C4-2B (cell line): ENCODE results near the gene BCKDK.

Source experiments
- H3K27ac ChIP-seq: fragments of 450-650 bp; 2 replicates; pipeline ENCODE4 v1.5.1; 2017
- ZFX ChIP-seq: fragments of 450-650 bp; IDR thresholded peaks from 2 replicates; pipeline ENCODE4 v1.6.1; 2017
- TF ChIP-seq, protein P1 (sequence below): fragments of 450-650 bp; conservative IDR thresholded peaks from 2 replicates; pipeline ENCODE4 v1.5.1; 2017; ENCODE audit warnings: mild to moderate bottlenecking

BCKDK gene

DNA sequence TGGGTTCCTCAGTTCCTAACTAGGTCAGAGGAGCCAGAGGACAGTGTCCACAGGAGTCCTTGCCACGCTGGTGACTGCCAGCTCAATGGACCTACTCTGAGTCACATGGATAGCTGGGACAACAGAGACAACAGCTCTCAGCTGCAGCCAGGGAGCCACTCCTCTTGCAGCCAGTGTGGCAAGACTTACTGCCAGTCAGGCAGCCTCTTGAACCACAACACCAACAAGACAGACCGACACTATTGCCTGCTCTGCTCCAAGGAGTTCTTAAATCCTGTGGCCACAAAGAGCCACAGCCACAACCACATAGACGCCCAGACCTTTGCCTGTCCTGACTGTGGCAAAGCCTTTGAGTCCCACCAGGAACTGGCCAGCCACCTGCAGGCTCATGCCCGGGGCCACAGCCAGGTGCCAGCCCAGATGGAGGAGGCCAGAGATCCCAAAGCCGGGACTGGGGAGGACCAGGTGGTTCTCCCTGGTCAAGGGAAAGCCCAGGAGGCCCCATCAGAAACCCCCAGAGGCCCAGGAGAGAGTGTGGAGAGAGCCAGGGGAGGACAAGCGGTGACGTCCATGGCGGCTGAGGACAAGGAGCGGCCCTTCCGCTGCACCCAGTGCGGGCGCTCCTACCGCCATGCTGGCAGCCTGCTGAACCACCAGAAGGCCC lies 27.3 kb upstream of the BCKDK start:
- no peak overlapping the region for H3K27ac ChIP-seq
- TF ChIP-seq, protein P1, sequence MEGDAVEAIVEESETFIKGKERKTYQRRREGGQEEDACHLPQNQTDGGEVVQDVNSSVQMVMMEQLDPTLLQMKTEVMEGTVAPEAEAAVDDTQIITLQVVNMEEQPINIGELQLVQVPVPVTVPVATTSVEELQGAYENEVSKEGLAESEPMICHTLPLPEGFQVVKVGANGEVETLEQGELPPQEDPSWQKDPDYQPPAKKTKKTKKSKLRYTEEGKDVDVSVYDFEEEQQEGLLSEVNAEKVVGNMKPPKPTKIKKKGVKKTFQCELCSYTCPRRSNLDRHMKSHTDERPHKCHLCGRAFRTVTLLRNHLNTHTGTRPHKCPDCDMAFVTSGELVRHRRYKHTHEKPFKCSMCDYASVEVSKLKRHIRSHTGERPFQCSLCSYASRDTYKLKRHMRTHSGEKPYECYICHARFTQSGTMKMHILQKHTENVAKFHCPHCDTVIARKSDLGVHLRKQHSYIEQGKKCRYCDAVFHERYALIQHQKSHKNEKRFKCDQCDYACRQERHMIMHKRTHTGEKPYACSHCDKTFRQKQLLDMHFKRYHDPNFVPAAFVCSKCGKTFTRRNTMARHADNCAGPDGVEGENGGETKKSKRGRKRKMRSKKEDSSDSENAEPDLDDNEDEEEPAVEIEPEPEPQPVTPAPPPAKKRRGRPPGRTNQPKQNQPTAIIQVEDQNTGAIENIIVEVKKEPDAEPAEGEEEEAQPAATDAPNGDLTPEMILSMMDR = no peak
- no peak for TF ChIP-seq ZFX

DNA sequence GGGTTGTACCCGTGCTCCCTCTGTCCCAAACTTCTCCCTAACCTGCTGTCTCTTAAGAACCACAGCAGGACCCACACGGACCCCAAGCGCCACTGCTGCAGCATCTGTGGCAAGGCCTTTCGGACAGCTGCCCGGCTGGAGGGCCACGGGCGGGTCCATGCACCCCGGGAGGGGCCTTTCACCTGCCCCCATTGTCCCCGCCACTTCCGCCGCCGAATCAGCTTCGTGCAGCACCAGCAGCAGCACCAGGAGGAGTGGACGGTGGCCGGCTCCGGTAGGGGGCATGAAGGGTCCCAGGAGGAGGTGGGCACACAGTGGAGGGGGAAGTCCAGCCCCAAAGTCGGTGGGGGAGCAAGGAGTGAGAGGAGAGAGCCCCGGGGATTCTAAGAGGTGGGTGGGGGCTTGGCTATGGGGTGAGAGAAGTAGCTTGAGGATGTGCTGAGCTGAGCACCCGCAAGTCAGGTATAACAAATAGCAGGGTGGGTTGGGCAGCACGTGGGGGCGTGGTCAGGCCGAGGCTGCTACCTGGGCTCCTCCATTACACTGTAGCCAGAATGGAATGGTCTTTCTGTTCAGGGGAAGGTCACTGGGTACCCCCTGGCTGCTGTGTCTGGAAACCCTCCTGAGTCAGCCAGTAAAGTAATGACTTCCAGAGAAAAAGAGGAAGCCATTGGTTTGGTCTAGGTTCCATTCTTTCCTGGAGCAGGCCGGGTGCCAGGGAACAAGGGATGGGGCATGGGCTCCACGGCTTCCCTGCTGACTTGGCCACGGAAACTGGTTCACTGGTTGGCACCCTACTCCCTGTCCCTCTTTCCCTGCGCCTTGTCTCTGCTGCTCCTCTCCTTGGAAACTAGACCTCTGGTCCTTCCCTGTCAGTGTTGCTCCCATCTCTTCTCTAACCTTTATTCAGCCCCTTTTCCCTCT lies 26.5 kb upstream of the BCKDK start:
- H3K27ac ChIP-seq = no peak overlapping the region
- TF ChIP-seq, protein P1 = no peak
- no peak for TF ChIP-seq ZFX

DNA sequence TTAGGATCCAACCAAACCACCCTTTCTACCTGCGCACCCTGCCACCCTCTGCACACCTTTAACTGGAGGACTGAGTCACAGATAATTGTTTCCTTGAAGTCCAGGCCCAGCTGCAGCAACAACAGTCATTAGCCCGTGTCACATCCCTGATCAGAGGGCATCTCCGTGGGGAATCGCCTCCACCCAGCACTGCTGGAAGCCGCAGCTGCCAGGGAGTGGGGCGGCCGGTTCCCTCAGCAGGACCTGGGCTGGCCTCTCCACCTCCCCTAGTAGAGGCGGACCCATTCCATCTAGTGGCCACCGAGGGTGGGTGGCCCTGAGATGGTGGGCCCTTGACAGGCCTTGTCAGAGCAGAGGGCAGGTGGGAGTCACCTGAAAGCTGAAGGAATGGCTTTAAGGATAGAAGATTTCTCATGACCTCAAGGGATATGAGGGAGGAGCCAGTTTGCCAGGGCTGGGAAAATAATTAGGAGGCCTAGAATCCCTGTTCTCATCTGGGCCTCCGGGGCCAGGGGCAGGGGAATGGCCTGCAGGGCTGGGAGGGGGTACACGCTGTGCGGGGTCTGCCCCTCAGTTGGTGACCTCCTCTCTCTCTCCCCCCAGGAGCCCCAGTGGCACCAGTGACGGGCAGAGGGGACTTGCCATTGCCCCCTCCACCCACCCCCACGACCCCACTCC lies 25.7 kb upstream of the BCKDK start:
- TF ChIP-seq ZFX = no peak
- TF ChIP-seq, protein P1 = no peak
- H3K27ac ChIP-seq = no peak overlapping the region

DNA sequence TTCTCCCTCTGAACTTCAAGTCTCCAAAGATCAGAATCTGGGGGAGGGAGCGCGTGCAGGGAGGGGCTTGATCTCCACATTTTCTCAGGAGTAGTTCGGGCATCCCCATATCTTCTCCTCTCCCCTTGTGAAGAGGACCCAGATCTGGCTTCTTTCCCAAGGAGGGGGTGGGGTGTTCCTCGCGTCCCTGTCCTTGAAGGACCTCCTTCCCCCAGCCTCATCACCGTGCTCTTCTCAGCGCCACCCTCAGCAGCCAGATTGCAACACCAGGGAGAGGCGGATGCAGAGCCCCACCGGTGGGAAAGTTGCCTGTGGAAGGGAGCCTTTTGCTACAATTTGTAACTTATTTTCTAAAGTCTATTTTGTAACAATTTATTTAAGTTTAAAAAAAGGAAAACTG lies 25.1 kb upstream of the BCKDK start:
- TF ChIP-seq, protein P1 = no peak
- TF ChIP-seq ZFX = no peak
- no peak overlapping the region for H3K27ac ChIP-seq

DNA sequence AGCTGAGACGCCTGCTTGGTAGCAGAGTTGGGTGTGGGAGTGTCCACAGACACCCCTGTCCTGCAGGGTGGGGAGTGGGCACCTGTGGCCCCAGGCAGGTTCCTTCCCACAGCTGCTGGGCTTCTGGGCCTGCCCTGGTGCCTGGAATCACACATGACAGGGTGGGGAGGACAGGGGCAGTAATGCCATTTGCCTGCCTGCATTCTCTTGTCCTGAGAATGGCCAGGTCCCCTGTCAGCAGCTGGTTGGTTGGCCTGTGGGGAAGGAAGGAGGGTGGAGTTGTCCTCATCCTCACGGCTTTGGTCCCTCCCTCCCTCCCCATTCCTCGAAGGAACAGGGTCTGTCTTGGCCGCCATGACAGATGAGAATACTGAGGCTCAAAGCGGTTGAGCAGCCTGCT lies 24.6 kb upstream of the BCKDK start:
- TF ChIP-seq, protein P1 = no peak
- no peak for TF ChIP-seq ZFX
- no peak overlapping the region for H3K27ac ChIP-seq

DNA sequence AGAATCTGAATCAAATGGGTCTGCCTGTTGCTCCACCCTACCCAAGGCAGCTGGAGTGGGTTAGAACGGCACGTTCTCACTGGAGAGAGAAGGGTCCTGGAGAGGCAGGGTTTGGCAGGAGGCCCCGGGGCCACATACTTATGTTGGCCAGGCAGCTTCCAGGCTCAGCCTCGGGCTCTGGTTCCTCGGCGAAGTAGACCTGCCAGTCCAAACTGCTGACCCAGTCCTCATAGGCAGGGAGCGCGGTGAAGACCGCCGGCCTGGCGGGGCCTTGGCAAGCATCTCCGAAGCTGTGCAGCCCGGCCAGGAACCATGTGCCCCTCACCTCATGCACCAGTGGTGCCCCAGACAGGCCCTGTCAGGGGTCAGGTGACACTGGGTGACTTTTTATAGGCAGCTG lies 24.2 kb upstream of the BCKDK start:
- no peak overlapping the region for H3K27ac ChIP-seq
- no peak for TF ChIP-seq ZFX
- TF ChIP-seq, protein P1 = no peak
